AG10803 (cell line): ENCODE measurements around the gene PHAX.
"Not testable (repeated sequence)": the region's sequence is repeated elsewhere in the genome, so short reads cannot be mapped to it uniquely, and the experiment has no call there.

Experiments used
- DNase-seq: peaks from one replicate; pipeline ENCODE4 v3.0.0; 2010; ENCODE audit warnings: low read depth
- H3K4me3 ChIP-seq: 2 replicates; pipeline ENCODE4 v1.5.1; 2011; ENCODE audit warnings: mild to moderate bottlenecking, low read length, control low read depth
- TF ChIP-seq, protein P1 (sequence below): conservative IDR thresholded peaks from 2 replicates; pipeline ENCODE4 v1.5.1; 2011; ENCODE audit warnings: mild to moderate bottlenecking, low read length, control low read depth, inconsistent platforms

Gene PHAX

DNA sequence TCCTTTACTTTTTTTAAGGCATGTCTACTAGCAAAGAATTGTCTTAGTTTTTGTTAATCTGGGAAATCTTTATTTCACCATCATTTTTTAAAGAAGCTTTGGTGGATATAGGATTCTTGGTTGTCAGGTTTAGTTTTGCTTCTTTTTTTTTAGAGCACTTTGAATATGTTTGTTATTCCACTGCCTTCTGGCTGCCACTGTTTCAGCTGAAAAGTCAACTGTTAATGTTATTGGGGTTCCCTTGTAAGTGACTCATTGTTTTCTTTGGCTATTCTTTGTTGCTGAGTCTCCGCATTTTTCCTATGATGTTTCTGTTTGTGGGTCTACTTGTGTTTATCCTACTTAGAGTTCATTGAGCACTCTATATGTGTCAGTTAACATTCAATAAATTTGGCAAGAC, 44.4 kb downstream of the PHAX start:
- no peak overlapping the region for H3K4me3 ChIP-seq
- DNase-seq: no peak
- TF ChIP-seq, protein P1, sequence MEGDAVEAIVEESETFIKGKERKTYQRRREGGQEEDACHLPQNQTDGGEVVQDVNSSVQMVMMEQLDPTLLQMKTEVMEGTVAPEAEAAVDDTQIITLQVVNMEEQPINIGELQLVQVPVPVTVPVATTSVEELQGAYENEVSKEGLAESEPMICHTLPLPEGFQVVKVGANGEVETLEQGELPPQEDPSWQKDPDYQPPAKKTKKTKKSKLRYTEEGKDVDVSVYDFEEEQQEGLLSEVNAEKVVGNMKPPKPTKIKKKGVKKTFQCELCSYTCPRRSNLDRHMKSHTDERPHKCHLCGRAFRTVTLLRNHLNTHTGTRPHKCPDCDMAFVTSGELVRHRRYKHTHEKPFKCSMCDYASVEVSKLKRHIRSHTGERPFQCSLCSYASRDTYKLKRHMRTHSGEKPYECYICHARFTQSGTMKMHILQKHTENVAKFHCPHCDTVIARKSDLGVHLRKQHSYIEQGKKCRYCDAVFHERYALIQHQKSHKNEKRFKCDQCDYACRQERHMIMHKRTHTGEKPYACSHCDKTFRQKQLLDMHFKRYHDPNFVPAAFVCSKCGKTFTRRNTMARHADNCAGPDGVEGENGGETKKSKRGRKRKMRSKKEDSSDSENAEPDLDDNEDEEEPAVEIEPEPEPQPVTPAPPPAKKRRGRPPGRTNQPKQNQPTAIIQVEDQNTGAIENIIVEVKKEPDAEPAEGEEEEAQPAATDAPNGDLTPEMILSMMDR: no peak

DNA sequence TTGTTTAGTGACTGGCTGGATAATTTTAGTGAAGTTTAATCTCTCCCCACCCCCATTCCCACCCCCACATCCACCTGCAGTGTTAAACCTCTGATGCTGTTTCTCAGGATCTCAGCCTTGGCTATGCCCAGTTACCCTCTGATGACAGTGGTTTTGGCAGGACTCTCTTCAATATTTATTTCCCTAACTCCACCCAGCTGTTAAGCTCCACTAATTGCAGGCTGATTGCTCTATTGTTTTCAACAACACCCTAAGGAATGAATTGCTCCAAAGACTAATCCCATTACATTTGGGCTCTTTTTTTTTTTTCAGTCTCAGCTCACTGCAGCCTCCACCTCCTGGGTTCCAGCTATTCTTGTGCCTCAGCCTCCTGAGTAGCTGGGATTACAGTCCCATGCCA, 46.3 kb downstream of the PHAX start:
- no peak for DNase-seq
- H3K4me3 ChIP-seq: no peak overlapping the region
- TF ChIP-seq, protein P1: no peak

DNA sequence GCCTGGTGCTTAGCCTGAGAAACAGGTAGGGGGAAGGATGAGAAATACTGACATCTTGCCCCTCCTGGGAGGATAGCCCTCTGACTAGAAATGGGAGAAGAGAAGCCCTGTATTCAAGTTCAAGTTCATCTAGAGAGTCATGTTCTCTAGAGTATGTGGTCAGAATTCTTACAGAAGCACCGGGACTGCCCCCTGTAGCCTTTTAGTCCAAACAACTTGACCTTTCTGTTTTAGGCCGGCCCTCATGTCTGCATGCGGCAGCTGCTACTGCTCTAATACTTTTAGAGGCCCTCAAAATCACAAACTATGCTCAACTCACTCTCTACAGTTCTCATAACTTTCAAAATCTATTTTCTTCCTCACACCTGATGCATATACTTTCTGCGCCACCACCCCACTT, 47.7 kb downstream of the PHAX start:
- no peak overlapping the region for H3K4me3 ChIP-seq
- no peak for DNase-seq
- TF ChIP-seq, protein P1: no peak

DNA sequence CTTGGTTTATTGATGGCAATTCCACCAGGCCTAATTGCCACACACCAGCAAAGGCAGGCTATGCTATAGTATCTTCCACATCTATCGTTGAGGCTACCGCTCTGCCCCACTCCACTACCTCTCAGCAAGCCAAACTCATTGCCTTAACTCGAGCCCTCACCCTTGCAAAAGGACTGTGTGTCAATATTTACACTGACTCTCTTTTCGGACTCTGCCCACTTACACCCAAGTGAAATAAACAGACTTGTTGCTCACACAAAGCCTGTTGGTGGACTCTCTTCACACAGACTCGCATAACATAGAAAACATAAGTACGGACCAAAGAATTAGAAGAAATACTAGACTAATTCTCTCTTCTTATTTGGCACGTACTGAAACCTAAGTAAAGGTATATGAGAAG, 48.3 kb downstream of the PHAX start:
- not testable (repeated sequence) for DNase-seq, H3K4me3 ChIP-seq

DNA sequence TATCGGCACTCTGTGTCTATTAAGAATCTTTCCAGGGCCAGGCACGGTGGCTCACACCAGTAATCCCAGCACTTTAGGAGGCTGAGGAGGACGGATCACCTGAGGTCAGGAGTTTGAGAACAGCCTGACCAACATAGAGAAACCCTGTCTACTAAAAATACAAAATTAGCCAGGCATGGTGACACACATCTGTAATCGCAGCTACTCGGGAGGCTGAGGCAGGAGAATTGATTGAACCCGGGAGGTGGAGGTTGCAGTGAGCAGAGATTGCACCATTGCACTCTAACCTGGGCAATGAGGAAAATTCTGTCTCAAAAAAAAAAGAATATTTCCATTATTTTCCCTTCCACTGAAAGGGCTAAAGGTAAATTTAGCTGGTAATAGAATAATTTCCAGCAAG, 49.0 kb downstream of the PHAX start:
- DNase-seq, H3K4me3 ChIP-seq: not testable (repeated sequence)

DNA sequence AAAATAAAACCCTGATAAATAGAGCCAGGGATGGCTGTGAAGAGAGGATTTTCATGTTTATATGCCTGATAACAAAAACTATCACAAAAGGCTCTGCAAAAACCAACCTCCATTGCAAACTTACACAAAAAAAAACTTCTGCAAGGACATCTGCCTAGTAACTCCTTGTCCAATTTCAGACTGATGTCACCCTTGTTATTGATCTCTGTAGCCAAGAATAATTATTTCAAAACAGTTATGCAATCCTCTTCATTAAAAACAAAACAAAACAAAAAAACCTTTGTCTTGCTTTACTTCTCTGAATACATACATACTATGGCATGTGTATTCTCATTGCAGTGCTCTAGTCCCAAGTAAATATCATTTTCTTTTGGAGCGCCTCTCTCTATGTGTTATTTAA, 49.7 kb downstream of the PHAX start:
- TF ChIP-seq, protein P1: no peak
- no peak for DNase-seq
- H3K4me3 ChIP-seq: no peak overlapping the region

DNA sequence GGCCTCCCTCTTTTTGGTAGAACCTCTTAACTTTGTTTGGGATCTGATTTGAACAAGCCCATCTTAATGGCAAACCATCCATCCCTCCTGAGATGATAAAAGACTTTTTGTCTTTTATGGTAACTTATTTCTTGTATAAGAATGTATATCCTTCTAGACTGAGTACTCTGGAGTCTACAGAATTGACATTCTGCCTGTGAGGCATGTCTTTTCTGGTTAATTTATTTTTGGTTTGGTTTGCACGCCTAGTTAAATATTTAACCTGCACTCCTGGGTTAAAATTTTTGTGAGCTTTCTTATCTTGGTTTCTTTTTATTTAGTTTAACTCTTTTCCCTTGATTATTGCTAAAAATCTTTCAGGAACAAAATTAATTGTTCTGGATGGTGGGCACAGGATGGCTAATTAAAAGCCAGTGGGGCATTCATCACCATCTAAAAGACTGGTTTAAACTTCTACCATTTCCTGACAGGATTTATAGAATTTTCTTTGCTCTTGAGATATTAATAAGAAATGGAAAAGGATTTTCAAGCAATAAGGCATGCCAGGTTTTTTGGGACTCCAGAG, 50.3 kb downstream of the PHAX start:
- no peak overlapping the region for H3K4me3 ChIP-seq
- TF ChIP-seq, protein P1: no peak
- DNase-seq: no peak

DNA sequence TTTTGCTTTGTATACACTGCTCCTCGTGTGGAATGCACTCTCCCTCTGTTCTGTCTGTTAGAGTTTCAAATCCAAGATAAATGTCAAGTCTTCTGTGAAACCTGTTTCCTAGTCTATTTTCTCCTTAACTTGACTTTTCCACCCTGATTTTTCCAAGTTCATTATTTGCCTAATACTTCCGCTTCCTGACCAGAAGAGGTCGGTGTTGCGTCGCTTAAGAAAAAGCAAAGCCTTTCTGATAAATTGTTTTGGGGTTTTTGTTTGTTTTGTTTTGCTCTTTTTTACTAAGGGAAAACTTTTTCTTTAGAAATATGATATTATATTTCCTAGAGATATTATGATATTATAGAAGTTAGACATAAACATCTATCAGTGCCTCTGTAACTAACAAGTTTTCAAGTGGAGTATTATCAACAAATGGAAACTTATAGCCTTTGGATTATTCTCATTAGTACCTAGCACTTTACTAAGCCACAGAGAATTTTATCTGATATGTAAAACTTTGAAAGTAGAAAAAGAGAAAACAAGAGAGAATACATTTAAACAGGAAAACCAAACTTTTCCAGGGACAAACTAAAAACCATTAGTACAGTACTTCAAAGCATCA, 55.8 kb downstream of the PHAX start:
- no peak overlapping the region for H3K4me3 ChIP-seq
- TF ChIP-seq, protein P1: peak; percentile 97
- peak; percentile 57 for DNase-seq
